KBM-7 (cell line): ENCODE measurements around the gene EPHA6.

Experiments
- DNase-seq: peaks from one replicate; pipeline ENCODE4 v3.0.0-alpha.2; 2015
- in situ Hi-C: fragments of 300-500 bp; cut with MboI; formaldehyde crosslinking; loops from 2 replicates; pipeline ENCODE4 v1.14.3; 2020; ENCODE audit warnings: low sequenced_read_pairs, low pct_unique_long_range_greater_than_20kb, mixed read lengths

The EPHA6 gene

GRCh38 chr3:97656638-97657037 is 842.2 kb downstream of the EPHA6 start:
- in situ Hi-C loops: no loop called here
- no peak for DNase-seq

GRCh38 chr3:97658668-97659285 is 844.4 kb downstream of the EPHA6 start:
- in situ Hi-C loops: no loop called here
- DNase-seq: peak; percentile 38

GRCh38 chr3:97662264-97662663 is 847.9 kb downstream of the EPHA6 start:
- in situ Hi-C loops: no loop called here
- DNase-seq: no peak

GRCh38 chr3:97662762-97663161 is 848.4 kb downstream of the EPHA6 start:
- in situ Hi-C loops: no loop called here
- no peak for DNase-seq

GRCh38 chr3:97665896-97666295 is 851.5 kb downstream of the EPHA6 start:
- no peak for DNase-seq
- in situ Hi-C loops: no loop called here

- no peak for DNase-seq
- in situ Hi-C loops: no loop called here
Measured at GRCh38 chr3:97670952-97671351, 856.6 kb downstream of the EPHA6 start.

GRCh38 chr3:97673357-97673997 is 859.1 kb downstream of the EPHA6 start:
- in situ Hi-C loops: no loop called here
- DNase-seq: no peak

GRCh38 chr3:97674461-97674860 is 860.1 kb downstream of the EPHA6 start:
- in situ Hi-C loops: no loop called here
- DNase-seq: no peak

- in situ Hi-C loops: no loop called here
- no peak for DNase-seq
Measured at GRCh38 chr3:97680210-97680609, 865.8 kb downstream of the EPHA6 start.

GRCh38 chr3:97680696-97681095 is 866.3 kb downstream of the EPHA6 start:
- DNase-seq: no peak
- in situ Hi-C loops: no loop called here

GRCh38 chr3:97684490-97684889 is 870.1 kb downstream of the EPHA6 start:
- in situ Hi-C loops: no loop called here

GRCh38 chr3:97686258-97686657 is 871.9 kb downstream of the EPHA6 start:
- DNase-seq: no peak
- in situ Hi-C loops: no loop called here

More at GRCh38 chr3:97684490-97684889, 870.1 kb downstream of the EPHA6 start:
- DNase-seq: no peak

- in situ Hi-C loops: no loop called here
- no peak for DNase-seq
Measured at GRCh38 chr3:97687734-97688133, 873.3 kb downstream of the EPHA6 start.

- DNase-seq: no peak
- in situ Hi-C loops: no loop called here
Measured at GRCh38 chr3:97689111-97689510, 874.7 kb downstream of the EPHA6 start.

GRCh38 chr3:97689962-97690361 is 875.6 kb downstream of the EPHA6 start:
- in situ Hi-C loops: no loop called here
- no peak for DNase-seq

GRCh38 chr3:97691354-97691753 is 877.0 kb downstream of the EPHA6 start:
- in situ Hi-C loops: no loop called here
- no peak for DNase-seq

- in situ Hi-C loops: no loop called here
- DNase-seq: no peak
Measured at GRCh38 chr3:97692389-97692788, 878.0 kb downstream of the EPHA6 start.

- in situ Hi-C loops: no loop called here
- no peak for DNase-seq
Measured at GRCh38 chr3:97692831-97693230, 878.4 kb downstream of the EPHA6 start.

- DNase-seq: no peak
- in situ Hi-C loops: no loop called here
Measured at GRCh38 chr3:97694876-97695275, 880.5 kb downstream of the EPHA6 start.

GRCh38 chr3:97698691-97699090 is 884.3 kb downstream of the EPHA6 start:
- in situ Hi-C loops: no loop called here

GRCh38 chr3:97699889-97700288 is 885.5 kb downstream of the EPHA6 start:
- in situ Hi-C loops: no loop called here
- peak; percentile 18 for DNase-seq

More at GRCh38 chr3:97698691-97699090, 884.3 kb downstream of the EPHA6 start:
- no peak for DNase-seq
